ENCODE results near the gene SERGEF. TPM values are rescaled to one million over a fixed set of nuclear protein-coding genes. Genes with fewer than 3 reads are reported as not detected.
"Not testable (repeated sequence)": the region's sequence is repeated elsewhere in the genome, so short reads cannot be mapped to it uniquely, and the experiment has no call there.

SERGEF gene
- total RNA-seq, 6 experiments from 2014 or later = 8.4 to 19.5 (median 15.8) TPM

DNA sequence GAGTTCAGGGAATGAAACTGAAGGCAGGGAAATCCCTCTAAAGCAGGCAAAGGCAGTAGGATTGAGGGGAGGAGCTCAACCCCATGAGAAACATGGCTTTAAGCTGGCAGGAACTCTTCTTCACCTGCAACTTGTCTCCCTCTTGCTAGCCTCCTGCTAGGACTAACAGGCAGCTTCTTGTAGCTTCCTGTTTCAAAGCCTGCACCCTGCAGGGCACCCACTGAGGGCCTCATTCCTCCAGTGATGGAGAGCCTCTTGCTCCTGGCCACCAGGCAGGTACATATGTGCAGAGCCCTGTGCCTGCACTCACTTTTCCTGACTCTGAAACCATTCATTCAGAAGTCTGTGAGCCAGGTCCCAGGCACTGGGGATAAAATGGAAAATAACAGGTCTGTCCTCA lies 137.0 kb downstream of the SERGEF start:
- Histone ChIP-seq H3K4me3 (no peak overlapping the region), H3K27me3 (no peaks in the 10 kb centered on the region), H3K27ac (no peak overlapping the region), H3K4me1 (no peaks in the 10 kb centered on the region), H3K36me3 (no peaks in the 10 kb centered on the region), H3K9me3 (no peaks in the 10 kb centered on the region)
- ATAC-seq (no peak), DNase-seq (no peak)
- intact Hi-C loops (cut with DNase I) = no loop called here
- TF ChIP-seq, protein P1, sequence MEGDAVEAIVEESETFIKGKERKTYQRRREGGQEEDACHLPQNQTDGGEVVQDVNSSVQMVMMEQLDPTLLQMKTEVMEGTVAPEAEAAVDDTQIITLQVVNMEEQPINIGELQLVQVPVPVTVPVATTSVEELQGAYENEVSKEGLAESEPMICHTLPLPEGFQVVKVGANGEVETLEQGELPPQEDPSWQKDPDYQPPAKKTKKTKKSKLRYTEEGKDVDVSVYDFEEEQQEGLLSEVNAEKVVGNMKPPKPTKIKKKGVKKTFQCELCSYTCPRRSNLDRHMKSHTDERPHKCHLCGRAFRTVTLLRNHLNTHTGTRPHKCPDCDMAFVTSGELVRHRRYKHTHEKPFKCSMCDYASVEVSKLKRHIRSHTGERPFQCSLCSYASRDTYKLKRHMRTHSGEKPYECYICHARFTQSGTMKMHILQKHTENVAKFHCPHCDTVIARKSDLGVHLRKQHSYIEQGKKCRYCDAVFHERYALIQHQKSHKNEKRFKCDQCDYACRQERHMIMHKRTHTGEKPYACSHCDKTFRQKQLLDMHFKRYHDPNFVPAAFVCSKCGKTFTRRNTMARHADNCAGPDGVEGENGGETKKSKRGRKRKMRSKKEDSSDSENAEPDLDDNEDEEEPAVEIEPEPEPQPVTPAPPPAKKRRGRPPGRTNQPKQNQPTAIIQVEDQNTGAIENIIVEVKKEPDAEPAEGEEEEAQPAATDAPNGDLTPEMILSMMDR (IDR thresholded peaks at IDR 0.05) = no peak
- TF ChIP-seq POLR2A (IDR thresholded peaks at IDR 0.05) = no peak

DNA sequence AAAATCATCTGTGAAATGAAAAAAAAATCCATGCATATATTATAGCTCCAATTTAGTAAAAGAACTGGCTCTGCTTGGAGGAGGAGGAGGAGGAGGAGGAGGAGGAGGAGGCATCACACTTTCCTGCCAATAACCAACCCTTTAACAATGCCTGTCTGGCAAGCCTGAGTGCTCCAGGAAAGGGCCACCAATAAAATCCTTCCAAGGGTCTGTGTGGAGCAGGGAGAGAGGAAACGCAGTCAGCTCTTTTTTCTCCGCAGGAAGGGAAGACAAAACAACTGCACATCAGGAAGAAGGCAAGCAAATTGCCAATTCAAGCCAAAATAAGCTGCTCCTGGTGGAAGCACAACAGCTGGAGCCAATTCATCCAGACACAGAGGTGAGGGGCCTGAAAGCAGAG lies 139.3 kb downstream of the SERGEF start:
- intact Hi-C loops (cut with DNase I) = no loop called here
- peak; percentile 34 to 49 (median 38) for ATAC-seq
- Histone ChIP-seq H3K4me3 (no peak overlapping the region), H3K27ac (no peak overlapping the region), H3K36me3 (no peaks in the 10 kb centered on the region), H3K27me3 (no peaks in the 10 kb centered on the region), H3K9me3 (no peaks in the 10 kb centered on the region), H3K4me1 (no peaks in the 10 kb centered on the region)
- no peak for DNase-seq
- WGBS (ENCODE audit: insufficient coverage, low coverage, low lambda C conversion rate, missing lambda C conversion rate) = 74% methylated on average over 2 of the region's 2 CpGs
- no peak for TF ChIP-seq POLR2A (IDR thresholded peaks at IDR 0.05)
- TF ChIP-seq, protein P1 (IDR thresholded peaks at IDR 0.05) = no peak

DNA sequence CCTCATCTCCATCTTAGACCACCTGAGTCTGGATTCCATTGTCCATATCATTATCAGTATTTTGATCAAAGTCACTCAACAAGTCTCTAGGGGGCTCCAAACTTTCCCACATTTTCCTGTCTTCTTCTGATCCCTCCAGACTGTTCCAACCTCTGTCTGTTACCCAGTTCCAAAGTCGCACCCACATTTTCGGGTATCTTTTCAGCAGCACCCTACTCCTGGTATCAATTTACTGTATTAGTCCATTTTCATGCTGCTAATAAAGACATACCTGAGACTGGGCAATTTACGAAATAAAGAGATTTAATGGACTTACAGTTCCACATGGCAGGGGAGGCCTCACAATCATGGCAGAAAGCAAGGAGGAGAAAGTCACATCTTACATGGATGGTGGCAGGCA lies 144.4 kb downstream of the SERGEF start:
- intact Hi-C loops (cut with DNase I); DNase-seq; H3K4me1 ChIP-seq; H3K27me3 ChIP-seq; ATAC-seq; H3K4me3 ChIP-seq; H3K36me3 ChIP-seq; H3K9me3 ChIP-seq; H3K27ac ChIP-seq: not testable (repeated sequence)
- 93% methylated on average over 3 of the region's 3 CpGs for WGBS (ENCODE audit: insufficient coverage, low coverage, low lambda C conversion rate, missing lambda C conversion rate)

DNA sequence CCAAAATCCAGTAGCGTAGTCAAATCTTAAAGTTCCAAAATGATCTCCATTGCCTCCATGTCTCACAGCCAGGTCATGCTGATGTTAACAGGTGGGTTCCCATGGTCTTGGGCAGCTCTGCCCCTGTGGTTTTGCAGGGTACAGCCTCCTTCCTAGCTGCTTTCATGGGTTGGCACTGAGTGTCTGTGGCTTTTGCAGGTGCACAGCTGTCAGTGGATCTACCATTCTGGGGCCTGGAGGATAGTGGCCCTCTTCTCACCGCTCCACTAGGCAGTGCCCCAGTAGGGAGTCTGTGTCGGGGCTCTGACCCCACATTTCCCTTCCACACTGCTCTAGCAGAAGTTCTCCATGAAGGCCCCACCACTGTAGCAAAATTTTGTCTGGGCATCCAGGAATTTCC lies 145.5 kb downstream of the SERGEF start:
- Histone ChIP-seq H3K27ac (no peak overlapping the region), H3K36me3 (no peaks in the 10 kb centered on the region), H3K27me3 (no peaks in the 10 kb centered on the region), H3K4me1 (no peaks in the 10 kb centered on the region), H3K4me3 (no peak overlapping the region), H3K9me3 (no peaks in the 10 kb centered on the region)
- DNase-seq (no peak), ATAC-seq (no peak)
- no CpG with 5 or more reads among the region's 3 CpGs for WGBS (ENCODE audit: insufficient coverage, low coverage, low lambda C conversion rate, missing lambda C conversion rate)
- intact Hi-C loops (cut with DNase I) = no loop called here
- TF ChIP-seq, protein P1 (IDR thresholded peaks at IDR 0.05) = no peak
- no peak for TF ChIP-seq POLR2A (IDR thresholded peaks at IDR 0.05)

DNA sequence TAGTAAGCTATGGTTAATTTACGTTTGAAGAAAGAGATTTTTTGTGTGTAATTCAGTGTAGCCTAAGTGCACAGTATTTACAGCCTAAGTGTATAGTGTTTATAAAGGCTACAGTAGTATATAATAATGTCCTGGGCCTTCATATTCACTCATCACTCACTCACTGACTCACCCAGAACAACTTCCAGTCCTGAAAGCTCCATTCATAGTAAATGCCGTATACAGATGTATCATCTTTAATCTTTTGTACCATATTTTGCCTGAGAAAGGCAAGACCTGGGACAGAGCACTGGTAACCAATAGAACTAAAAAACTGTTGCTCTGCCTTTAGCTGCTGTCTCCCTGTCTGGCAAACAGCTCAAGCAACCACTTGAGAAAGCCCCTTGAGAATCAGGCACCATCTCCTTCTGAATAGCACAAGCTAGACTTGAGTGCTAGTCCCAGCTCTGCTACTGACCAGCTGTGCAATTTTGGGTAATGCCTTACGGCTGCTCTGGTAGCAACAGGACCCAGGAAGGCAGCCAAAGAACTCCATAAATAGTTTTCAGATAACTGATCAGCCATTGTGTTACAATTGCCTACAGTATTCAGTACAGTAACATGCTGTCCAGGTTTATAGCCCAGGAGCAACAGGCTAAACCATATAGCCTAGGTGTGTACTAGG lies 146.9 kb downstream of the SERGEF start:
- Histone ChIP-seq H3K27me3 (no peaks in the 10 kb centered on the region), H3K4me1 (no peaks in the 10 kb centered on the region), H3K36me3 (no peaks in the 10 kb centered on the region), H3K27ac (no peak overlapping the region), H3K4me3 (no peak overlapping the region), H3K9me3 (no peaks in the 10 kb centered on the region)
- intact Hi-C loops (cut with DNase I) = no loop called here
- no peak for ATAC-seq
- no peak for DNase-seq
- 90% methylated on average over 3 of the region's 3 CpGs for WGBS (ENCODE audit: insufficient coverage, low coverage, low lambda C conversion rate, missing lambda C conversion rate)
- TF ChIP-seq, protein P1 (IDR thresholded peaks at IDR 0.05) = no peak
- TF ChIP-seq POLR2A (IDR thresholded peaks at IDR 0.05) = no peak
